Fibroblast of skin of left biceps (primary cell): ENCODE measurements around the gene STAP2.

Experiments used
- DNase-seq, 2 experiments: peaks; one replicate each; pipeline ENCODE4 v3.0.0-alpha.2; 2013; ENCODE audit warnings: low read depth in 2 of 2

Gene STAP2

DNA sequence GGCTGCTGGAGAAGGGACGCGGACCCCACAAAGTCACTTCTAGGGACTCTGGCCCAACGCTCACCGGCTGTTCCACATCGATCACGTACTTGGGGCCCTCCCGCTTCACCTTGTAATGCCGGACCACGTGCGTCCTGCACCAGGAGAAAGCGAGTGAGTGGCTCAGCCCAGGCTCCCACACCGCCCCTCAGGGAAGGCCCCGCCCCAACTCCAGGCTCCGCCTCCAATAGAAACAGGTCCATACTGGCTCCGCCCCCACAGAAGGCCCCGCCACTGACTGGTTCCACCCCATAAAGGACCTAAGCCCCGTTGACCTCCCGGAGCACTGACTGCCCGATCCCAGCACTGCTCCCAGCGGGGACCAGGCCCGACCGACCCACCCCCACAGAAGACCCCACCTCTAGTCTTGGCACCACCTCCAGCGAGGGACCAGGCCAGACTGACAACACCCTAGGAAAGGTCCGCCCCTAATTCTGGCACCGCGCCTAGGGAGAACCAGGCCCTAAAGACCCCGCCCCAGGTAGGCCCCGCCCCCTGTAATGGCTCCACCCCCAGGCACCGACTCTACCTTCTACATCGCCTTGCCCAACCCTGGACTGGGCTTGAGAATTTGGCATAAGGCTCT lies 11.3 kb downstream of the STAP2 start:
- peak; percentile 7 to 9 for DNase-seq

DNA sequence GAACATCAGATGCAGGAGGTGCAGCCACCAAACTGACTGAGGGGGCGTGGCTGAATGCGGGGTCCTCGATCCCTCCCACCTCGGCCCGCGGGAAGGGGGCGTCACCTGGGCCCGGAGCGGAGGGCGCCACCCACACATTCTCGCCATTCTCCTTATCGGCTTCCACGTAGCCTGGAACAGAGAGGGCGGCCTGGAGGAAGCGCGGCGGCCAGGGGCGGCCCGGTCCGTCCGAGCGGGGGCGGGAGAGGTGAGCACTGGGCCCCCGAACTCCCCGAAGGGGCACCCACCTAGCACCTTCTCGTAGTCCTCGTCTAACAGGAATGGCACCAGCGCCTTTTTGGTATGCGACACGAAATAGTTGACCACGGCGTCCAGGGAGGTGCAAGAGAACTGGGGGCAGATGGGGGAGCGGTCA lies 11.8 kb downstream of the STAP2 start:
- DNase-seq, result no peak

DNA sequence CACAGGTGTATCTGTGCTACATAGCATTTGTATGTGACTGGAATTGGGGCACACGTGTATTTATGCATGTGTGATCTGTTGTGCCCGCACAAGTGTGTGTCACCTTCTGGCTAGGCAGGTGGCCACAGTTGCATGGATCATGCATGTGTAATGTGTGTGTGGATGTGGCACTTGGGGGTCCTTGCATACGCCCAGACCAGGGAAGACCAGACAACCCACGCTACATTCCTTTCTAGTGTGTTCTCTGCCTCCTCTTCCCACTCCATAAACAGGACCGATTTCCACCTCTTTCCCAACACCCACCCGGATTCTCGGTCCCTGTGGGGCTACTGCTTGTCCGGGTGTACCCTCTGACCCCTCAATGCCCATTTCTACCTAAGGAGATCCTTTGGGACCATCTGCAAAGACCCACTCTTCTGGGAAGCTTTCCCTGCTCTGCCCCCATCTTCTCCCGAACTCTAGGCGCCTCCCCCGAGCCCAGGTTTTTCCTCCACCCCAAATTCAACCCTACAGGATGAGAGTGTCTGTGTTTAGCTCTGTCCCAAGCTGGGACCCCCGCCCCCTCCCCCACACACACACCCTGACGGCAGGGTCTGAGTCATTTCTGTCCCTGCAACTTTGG lies 12.3 kb downstream of the STAP2 start:
- DNase-seq, result no peak

DNA sequence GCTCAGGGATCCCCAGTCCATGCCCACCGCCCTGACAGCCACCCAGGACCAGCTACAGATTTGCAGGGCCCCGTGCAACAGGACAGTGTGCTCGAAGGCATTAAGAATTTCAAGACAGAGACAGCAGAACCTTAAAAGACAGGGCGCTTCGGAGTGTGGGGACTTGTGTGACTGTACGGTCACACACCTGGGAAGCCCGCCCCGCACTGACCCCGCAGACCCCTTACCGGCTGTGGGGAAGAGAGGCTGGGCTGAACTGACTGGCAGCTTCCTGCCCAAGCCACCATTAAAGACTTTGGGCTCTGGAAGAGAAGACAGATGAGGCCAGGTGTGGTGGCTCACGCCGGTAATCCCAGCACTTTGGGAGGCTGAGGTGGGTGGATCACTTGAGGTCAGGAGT lies 14.4 kb downstream of the STAP2 start:
- no peak for DNase-seq

DNA sequence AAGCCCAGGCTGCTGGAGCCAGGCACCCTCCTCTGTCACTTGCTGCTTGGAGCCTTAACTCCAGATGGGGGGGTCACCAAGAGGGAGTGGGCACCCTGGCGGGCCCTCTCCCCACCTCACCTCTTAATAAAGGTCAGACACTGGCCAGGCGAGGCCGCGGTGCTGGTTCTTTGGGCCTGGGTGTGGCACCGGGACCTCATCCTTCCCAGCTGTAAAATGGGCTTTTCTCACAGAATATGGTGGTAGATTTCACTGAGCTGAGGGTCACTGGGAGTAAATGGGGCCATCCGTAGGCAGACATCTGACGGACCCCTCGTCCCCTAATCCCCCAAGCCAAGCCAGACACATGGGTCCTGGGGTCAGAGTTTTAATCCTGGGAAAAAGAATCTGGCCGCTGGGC lies 14.9 kb downstream of the STAP2 start:
- DNase-seq, result no peak

DNA sequence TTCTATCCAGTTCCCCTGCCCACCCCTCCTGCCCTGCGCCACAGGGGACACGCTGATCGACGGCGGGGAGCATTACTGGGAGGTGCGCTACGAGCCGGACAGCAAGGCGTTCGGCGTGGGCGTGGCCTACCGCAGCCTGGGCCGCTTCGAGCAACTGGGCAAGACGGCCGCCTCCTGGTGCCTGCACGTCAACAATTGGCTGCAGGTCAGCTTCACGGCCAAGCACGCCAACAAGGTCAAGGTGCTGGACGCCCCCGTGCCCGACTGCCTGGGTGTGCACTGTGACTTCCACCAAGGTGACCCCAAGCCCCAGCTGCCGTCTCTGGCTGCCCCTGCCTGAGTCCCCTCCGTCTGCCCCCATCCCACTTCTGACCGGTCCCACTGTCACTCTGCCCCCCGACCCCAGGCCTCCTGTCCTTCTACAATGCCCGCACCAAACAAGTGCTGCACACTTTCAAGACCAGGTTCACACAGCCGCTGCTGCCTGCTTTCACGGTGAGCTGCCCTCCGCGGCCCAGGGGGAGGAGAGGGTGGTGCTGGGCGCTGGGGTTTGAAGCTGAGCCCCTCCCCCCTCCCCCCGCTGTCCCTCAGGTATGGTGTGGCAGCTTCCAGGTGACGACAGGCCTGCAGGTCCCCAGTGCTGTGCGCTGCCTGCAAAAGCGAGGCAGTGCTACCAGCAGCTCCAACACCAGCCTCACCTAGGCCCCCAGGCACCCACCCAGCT lies 15.5 kb downstream of the STAP2 start:
- no peak for DNase-seq

DNA sequence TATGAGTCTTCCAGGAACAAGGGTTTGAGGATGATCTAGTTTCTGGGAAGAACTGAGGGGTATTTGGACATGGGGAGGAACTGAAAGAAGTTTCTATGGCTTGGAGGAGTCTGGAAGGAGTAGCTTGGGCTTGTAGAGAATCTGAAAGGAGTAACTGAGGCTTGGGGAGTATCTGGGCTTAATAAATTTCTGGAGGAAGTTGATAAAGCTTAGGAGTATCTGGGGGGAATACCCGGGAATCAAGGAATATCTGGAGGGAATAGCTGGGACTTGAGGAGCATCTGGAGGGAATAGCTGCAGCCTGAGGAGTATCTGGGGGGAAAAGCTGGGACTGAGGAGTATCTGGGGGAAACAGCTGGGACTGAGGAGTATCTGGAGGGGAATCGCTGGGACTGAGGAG lies 18.2 kb downstream of the STAP2 start:
- no peak for DNase-seq

DNA sequence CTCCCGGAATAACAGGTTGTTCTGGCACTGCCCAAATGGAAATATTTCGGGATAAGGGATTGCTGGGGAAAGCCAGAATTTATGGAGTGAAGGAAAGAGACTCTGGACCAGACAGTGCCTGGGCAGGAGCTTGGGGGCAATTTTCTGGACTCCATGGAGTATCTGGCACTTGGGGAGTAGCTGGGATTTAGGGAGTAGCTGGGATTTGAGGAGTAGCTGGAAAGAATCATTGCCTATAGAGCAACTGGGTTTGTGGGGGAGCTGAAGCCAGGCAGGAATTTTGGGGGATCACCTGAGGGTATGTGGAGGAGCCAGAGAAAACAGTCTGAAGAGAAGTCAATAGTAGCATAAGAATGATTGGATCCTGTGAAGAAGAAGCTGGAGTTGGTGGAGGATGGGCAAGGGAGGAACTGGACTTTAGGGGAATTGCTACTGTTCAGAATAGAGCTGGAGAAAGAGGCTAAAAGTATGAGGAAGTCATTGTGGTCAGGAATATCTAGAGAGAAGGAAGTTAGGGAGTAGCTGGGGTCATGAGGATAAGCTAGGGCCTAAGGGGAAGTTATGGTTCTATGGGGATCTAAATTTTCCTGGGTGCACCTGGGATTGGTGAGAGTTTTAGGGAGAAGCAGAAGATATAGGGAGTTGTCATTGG lies 19.4 kb downstream of the STAP2 start:
- no peak for DNase-seq

DNA sequence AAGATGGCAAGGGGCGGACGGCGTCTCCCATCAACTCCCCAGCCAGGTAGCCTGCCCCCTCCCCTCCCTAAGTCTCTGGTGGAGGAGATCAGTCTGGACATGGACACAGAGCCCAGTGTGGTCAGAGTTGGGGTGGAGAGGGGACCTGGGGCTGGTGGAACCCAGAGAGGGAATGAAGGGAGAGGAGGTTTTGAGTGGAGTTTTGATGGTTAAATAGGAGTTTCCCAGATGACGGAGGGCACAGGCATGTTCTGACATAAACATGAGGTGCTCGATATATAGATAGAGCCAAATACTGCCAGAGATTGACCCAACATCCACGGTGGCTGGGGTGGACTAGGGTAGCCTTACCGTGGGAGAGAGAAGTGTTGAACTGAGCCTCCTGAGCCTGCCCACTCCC lies 20.2 kb downstream of the STAP2 start:
- DNase-seq, result no peak

DNA sequence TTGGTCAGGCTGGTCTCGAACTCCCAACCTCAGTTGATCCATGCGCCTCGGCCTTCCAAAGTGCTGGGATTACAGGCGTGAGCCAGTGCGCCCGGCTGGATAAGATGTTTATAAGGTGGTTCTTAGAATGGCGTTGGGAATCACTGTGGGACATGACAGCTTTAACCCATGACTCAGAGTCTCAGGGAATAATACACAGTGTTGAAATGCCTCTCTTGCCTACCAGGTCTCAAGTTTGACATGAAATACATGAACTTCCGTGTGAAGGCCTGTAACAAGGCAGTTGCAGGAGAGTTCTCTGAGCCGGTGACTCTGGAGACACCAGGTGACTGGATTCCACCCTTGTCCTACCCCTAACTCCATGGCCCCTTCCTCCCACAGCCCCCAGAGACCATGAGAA lies 21.7 kb downstream of the STAP2 start:
- DNase-seq, result no peak

DNA sequence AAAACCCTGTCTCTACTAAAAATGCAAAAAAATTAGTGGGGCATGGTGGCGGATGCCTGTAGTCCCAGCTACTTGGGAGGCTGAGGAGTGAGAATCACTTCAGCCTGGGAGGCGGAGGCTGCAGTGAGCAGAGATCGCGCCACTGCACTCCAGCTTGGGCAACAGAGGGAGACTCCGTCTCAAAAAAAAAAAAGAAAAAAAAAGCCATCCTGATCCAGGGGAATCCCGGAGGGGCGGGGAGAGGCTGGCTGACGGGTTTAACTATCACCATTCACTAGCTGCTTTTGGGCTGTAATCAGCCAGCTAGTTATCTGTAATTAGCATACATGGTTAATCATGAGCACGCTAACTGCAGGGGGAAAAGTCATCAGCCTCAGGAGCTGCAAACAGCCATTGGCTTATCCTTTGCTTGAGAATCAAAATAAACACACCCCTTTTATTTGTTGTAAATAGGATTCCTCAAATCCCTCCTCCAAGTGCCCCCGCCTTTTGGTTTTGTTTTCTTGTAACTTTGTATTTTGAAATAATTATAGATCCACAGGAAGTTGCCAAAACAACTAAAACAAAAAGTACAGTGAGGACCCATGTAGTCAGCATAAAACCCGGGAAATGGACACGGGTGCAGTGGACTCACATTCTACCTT lies 24.7 kb downstream of the STAP2 start:
- DNase-seq, result no peak

DNA sequence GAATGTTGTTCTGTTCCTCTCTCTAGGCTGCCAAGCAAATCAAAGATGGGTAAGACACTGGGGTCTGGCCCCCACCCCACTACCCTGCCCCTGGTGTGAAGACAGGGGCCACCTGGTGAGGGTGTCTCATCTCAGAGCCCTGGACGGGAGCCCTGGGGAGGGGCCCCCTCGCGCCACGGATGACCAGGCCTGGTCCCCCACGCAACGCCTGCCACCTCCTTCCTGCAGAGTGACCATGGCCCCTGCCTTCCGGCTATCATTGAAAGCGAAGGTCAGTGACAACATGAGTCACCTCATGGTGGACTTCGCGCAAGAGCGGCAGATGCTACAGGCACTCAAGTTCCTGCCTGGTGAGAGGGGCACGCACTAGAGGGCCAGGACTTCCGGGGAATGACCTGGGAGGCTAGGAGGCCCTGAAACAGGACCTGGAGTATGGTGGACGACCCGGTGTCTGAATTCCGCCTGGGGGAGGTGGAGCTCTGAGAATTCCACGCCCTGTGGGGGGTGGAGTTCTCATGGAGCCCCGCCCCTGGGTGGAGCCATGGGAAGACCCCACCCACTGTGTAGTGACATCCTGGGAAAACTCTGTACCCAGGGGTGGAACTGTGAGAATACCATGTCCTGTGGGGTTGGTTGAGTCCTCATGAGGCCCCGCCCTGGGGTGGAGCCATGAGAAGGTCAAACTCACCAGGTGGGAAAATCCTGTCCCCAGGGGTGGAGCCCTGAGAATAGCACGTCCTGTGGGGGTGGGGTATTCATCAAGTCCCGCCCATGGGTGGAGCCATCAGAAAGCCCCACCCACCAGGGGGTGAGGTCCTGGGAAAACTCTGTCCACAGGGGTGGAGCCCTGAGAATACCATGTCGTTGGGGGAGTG lies 28.1 kb downstream of the STAP2 start:
- DNase-seq, result no peak

DNA sequence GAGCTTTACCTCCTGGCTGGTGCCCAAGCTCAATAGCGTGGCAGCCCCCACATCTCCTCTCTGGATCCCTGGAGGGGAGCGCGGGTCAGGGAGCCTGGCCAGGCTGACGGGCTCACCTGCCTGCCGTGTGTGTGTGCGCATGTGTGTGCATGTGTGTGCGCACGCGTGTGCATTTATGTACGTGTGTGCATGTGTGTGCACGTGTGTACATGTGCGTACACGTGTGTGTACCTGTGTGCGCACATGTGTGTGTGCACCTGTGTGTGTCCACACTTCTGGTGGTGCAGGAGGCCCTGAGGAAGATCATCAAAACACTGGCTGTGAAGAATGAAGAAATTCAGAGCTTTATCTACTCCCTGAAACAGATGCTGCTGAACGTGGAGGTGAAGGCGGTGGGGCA lies 33.0 kb downstream of the STAP2 start:
- no peak for DNase-seq

DNA sequence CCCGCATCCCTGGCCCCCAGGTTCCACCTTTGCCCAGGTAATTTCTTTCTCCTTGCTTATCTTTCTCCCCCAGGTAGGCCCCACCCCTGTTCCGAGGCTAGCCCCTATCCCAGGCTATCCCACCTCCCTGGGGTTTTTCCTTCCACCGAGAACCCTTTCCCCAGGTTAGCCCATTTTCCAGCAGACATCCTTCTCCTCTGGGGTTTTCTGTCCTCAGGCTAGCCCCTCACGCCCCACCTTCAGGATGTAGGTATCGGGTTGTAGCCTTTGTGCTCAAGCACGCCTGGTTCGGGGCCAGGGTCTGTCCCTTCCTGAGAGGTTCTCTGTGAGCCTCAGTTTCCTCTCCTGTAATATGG lies 33.4 kb downstream of the STAP2 start:
- no peak for DNase-seq

DNA sequence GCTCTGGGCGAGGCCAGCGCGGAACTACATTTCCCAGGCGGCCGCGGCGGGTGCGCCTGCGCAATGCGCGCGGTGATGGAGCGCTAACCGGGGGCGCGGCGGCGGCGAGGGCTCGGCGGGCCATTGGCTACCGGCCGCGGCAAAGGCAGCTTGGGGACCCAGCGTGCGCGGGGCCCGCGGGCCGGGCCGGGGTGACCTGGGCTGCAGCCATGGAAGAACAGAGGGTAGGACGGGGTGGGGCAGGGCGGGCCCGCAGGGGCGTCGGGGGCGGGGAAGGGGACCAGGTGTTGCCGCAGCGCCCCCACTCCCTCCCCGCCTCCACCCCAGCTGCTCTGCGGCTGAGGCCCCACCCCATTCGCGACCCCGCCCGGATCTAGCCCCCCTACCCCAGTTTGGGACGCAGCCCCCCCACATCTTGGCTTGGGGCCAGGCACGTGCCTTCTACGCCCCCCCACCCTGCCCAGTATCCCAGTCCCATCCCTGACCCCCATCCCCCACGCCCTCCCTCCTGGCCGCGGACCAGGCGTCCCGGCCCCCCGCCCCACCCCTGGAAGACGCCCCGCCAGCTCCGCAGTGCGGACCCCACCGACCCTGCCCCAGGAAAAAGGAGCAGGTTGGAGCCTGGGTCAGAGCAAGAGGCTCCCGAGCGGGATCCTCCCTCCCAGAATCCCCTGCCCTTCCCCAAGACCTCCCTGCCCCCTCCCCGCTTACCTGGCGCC lies 33.9 kb downstream of the STAP2 start, which contains the start of gene FSD1:
FSD1 (plus strand) TSS at position 61 of the 719 bp plus-strand sequence; CDS start at position 210, 149 bp downstream.
- DNase-seq, result peak; percentile 20 to 29

DNA sequence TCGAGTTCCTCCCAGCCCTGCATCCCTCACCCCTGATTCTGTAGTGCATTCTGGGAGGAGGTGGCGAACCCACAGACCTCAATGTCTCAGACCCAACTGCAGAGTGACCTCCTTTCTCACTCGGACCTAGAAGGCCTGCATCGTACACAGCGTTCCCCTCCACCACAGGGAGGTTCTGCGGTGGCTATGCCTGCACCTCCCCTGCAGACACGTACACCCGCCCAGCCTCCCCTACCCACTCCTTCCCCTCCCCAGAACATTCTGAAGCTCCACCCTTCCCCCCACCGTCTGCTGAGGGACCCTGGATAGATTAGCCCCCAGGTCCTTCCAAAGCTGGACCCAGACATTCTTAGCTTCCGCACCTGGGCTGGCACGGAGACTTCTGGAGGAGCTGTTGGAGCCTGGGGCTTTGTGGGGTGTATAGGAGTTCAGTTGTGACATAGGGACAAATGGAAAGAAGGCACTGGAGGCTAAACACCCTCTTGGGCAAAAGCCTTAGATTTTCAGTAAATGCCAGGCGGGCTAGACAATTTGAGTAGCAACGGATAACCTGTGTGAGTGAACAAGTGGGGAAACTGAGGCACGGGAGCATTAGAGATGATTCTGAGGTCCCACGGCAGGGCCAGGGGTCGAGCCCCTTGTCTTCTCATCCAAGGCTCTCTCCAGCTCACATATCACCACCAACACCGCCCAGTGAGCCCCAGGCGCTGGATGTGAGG lies 34.6 kb downstream of the STAP2 start:
- DNase-seq, result no peak

DNA sequence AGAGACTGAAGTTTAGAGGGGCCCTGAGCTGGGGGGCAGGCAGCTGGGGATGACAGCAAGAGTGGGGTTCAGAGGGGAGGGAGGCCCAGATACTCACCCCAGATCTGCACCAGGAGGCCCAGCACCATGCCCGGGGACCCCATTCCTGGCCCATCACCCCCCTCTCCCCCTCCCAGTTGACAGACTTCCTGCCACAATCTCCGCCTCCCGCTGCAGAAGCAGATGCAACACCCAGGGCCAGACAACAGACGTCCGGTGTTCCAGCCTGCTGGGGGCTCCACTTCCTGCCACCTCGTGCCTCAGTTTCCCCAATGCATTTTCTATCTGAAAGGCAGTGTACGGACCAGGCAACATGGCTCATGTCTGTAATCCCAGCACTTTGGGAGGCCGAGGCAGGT lies 36.4 kb downstream of the STAP2 start, which contains the start of gene TMIGD2:
TMIGD2 (minus strand) TSS at position 147 of the 398 bp plus-strand sequence; CDS start at position 143, 4 bp downstream.
- DNase-seq, result no peak

DNA sequence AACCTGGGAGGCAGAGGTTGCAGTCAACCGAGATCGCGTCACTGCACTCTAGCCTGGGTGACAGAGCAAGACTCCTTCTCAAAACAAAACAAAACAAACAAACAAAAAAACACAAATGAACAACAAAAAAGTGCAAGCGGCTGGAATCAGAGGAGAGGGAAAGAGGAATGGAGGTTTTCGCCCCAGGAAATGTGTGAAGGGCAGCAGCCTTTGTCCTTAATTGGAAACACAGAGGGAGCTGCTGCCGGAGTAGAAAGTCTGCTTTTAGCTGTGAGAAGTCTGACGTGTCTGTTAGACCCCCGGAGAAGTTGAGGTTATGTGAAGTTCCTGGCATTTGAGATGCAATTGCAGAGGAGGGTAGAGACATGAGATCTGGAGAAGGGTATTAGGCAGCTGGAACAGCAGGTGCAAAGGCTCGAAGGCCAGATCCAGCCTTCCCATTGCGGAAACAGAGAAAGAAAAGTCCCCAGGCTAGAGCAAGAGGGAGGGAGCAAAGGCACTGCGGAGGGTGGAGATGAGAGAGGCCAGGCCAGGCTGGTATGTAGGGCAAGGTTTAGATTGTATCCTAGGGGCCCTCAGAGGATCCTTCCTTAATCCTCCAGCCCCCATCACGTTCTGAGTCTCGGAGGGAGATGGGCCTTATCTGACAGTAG lies 36.9 kb downstream of the STAP2 start:
- no peak for DNase-seq

DNA sequence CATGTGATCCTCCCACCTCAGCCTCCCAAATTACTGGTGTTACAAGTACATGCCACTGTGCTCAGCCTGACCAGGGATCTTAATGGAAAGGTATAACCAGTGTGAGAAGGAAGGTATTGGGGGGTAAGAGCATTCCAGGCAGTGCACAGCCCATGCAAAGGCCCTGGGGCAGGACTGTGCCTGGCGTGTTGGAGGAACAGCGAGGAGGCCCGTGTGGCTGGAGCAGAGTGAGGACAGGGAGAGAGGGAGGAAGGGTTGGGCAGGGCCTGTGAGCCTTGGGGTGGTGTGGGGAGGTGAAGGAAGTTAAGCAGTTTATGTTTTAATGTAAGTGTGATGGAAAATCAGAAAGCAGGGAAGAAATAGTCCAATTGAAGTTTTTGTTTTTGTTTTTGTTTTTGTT lies 38.0 kb downstream of the STAP2 start:
- DNase-seq, result no peak
